GM19468 (cell line): ENCODE data around the gene GMDS.

Experiments
- ATAC-seq: cut with Tn5 transposase; IDR thresholded peaks from one replicate; pipeline ENCODE4 v1.9.1; 2021; ENCODE audit warnings: mild to moderate bottlenecking, moderate library complexity, moderate number of reproducible peaks; ENCODE audit not compliant: unreplicated experiment; ENCODE audit errors: extremely low read depth

GMDS gene

GRCh38 chr6:1658212-1659005, 587.0 kb downstream of the GMDS start:
- no peak for ATAC-seq

GRCh38 chr6:1657771-1658165, 587.6 kb downstream of the GMDS start:
- ATAC-seq: no peak

GRCh38 chr6:1657116-1657770, 588.2 kb downstream of the GMDS start:
- no peak for ATAC-seq

GRCh38 chr6:1654054-1654453, 591.4 kb downstream of the GMDS start:
- no peak for ATAC-seq

- ATAC-seq: no peak
Observed at GRCh38 chr6:1652842-1653241, 592.6 kb downstream of the GMDS start.

GRCh38 chr6:1651362-1651761, 594.0 kb downstream of the GMDS start:
- ATAC-seq: no peak

GRCh38 chr6:1645466-1646185, 599.8 kb downstream of the GMDS start:
- ATAC-seq: no peak

- ATAC-seq: no peak
Observed at GRCh38 chr6:1644516-1645060, 600.8 kb downstream of the GMDS start.

- ATAC-seq: no peak
Observed at GRCh38 chr6:1643830-1644445, 601.5 kb downstream of the GMDS start.

GRCh38 chr6:1643111-1643510, 602.3 kb downstream of the GMDS start:
- no peak for ATAC-seq

- ATAC-seq: no peak
Observed at GRCh38 chr6:1641343-1641885, 604.0 kb downstream of the GMDS start.

GRCh38 chr6:1640476-1640875, 604.9 kb downstream of the GMDS start:
- no peak for ATAC-seq

GRCh38 chr6:1639430-1639829, 606.0 kb downstream of the GMDS start:
- no peak for ATAC-seq

- ATAC-seq: no peak
Observed at GRCh38 chr6:1636971-1637871, 608.2 kb downstream of the GMDS start.

- no peak for ATAC-seq
Observed at GRCh38 chr6:1636272-1636825, 609.1 kb downstream of the GMDS start.

- ATAC-seq: no peak
Observed at GRCh38 chr6:1635305-1636010, 609.9 kb downstream of the GMDS start.

GRCh38 chr6:1634081-1634480, 611.3 kb downstream of the GMDS start:
- ATAC-seq: no peak

GRCh38 chr6:1633366-1634021, 611.9 kb downstream of the GMDS start:
- ATAC-seq: no peak
